NK-92 (cell line): ENCODE measurements around the gene MFN1.
"Not testable (repeated sequence)": the region's sequence is repeated elsewhere in the genome, so short reads cannot be mapped to it uniquely, and the experiment has no call there.

Experiments
- DNase-seq: peaks from one replicate; lab custom pipeline; 2025; ENCODE audit not compliant: unreplicated experiment; lab: John Stamatoyannopoulos, UW

MFN1 gene

GRCh38 chr3:179347345-179348194, at the start of gene MFN1:
MFN1 (plus strand) TSS chr3:179347709; CDS start chr3:179348852, 1,143 bp downstream.
- DNase-seq, result peak; percentile 36

DNA sequence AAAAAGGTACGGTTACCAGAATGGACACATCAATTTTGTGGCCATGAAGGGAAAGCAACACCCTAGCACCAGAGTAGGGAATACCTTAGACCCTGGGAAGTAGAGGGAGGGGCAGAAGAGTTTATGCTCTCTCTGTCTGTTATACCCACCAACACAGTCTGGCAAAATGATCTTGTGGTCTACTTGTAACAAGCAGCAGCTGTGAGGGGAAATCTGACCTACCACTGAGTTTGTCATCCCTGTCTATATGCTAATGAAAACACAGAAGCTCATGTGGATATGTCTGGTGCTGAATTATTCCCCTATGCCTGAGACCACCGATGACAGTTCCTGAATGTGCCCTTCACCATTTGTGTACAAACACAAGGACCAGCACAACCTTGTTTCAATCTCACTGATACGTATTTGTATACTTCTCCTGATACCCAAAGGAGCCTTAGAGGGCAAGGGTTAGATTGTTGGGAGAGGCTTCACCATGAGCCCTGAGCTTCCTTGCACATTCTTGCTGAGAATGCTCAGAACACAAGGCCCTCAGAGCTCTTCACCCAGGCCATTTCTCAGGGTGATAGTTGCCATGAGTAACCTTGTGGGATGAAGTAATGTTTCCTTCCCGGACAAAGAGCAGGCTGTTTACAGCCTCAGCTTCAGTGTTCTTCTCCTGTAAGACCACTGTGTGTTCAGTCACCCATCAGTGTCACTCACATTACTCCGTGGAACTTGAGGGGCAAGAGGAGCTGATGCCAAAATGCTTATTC, 49.4 kb upstream of the MFN1 start:
- DNase-seq, result no peak

DNA sequence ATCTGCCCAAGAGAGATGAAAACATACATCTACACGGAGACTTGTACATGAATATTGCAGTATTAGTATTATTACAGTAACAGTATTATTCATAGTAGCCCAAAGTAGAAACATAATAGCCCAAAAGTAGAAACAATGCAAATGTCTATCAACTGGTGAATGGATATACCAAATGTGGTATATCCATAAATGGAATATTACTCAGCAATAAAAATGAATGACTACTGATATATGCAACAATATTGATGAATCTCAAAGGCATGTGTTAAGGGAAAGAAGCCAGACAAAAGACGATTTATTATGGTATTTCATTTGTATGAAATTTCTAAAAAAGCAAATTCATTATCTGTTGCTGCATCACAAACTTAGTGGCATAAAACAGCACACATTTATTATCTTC, 48.2 kb upstream of the MFN1 start:
- DNase-seq, result no peak

- no peak for DNase-seq
These were observed 47.4 kb upstream of the MFN1 start for GRCh38 chr3:179299999-179300613.

GRCh38 chr3:179301645-179302044, 45.9 kb upstream of the MFN1 start:
- no peak for DNase-seq

DNA sequence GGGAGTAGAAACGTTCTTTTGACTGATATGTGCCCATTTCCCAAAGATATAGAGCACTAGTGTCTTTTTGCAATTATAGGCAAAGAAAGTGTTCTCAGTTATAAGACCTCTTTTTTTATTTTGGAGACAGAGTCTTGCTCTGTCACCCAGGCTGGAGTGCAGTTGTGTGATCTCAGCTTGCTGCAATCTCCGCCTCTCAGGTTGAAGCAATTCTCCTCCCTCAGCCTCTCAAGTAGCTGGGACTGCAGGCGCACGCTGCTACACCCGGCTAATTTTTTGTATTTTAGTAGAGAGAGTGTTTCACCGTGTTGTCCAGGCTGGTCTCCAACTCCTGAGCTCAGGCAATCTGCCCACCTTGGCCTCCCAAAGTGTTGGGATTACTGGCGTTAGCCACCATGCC, 45.4 kb upstream of the MFN1 start:
- DNase-seq, result no peak

GRCh38 chr3:179304605-179305004, 42.9 kb upstream of the MFN1 start:
- no peak for DNase-seq

DNA sequence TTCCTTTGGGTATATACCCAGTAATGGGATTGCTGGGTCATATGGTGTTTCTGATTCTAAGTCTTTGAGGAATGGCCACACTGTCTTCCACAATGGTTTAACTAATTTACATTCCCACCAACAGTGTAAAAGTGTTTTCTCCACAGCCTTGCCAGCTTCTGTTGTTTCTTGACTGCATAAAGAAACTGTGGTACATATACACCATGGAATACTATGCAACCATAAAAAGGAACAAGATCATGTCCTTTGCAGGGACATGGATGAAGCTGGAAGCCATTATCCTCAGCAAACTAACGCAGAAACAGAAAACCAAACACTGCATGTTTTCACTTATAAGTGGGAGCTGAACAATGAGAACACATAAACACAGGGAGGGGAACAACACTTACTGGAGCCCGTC, 40.1 kb upstream of the MFN1 start:
- DNase-seq, result not testable (repeated sequence)

GRCh38 chr3:179308001-179308400, 39.5 kb upstream of the MFN1 start:
- DNase-seq, result no peak

DNA sequence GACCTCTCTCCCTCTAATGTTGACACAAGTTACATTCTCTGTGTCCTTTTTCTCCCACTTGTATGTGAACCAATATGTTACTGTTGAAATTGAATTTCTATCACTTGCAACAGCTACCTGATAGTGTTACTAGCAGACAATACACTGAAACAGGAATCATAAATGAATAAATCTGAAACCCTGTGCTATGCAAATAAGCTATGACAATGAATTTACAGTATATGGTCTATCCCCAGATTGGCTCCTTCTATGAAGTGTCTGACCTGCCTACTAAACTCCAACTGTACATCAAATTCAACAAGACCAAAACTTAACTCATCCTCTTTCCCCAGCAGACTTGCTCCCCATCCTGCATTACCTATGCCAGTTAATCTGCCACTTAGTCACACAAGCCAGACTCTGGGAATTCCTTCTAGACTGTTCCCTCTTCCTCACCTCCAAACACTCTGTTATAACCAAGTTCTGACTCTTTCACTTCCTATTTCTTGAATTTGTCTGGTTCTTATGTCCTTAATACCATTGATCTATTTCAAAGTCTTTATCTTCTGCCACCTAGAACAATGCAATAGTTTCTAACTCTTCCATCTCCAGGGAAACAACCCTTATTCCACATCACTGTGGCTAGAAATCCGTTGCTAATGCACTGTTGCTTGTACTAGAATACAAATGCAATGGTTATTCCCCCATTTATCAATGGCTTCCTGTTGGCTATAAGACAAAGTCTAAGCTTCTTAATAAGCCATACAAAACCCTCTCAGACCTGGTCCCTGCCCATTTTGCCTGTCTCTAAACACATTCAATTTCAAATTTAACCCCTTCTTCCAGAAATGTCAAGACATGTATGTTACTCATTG, 38.1 kb upstream of the MFN1 start:
- DNase-seq, result no peak

- DNase-seq, result no peak
These were observed 28.6 kb upstream of the MFN1 start for GRCh38 chr3:179318876-179319275.

GRCh38 chr3:179321668-179322285, 25.7 kb upstream of the MFN1 start:
- no peak for DNase-seq

DNA sequence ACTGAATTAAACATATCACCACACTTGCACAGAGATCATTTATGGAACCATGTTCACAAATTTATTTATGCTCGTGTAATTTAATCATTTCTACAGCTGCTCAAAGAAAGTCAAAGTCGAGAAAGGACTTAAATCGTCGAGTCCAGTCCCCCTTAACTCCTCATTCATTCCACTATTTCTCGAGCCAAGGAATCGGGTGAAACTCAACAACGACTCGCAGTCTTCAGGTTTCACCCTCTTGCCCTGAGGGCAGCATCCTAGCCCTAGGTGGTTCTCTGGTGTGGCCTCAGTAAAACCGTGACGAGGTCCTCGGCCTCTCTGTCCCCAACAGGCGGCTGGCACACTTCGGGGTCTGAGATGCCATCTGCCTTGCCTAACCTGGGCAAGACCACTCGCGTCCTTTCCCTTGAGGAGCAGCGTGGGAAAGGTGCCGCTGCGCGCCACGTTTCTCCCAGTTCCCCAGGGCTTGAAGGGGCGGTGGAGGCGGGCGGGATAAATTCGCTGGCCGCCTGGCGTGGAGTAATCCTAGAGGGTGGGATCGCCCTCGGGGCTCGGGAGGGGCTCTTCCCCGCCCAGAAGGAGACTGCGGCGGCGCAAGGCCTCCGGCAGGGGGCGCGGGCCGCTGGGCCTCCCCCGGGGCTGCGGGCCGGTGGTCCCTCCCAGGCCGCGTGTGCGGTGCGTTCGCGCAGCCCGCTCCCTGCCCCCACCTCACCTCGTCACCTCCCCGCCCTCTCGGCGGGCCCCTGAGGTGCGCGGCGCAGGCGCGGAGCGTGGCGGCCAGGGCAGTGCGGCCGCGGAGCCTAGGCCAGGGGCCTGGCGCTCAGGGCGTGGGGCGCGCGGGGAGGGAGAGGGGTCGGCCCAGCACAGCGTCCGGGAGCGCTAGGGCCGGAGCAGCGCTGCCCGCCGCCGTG, 25.0 kb upstream of the MFN1 start, which contains the start of gene ZNF639:
ZNF639 (plus strand) TSS at position 746 of the 911 bp plus-strand sequence. CDS start 5,263 bp downstream, outside the sequence.
- DNase-seq, result no peak

DNA sequence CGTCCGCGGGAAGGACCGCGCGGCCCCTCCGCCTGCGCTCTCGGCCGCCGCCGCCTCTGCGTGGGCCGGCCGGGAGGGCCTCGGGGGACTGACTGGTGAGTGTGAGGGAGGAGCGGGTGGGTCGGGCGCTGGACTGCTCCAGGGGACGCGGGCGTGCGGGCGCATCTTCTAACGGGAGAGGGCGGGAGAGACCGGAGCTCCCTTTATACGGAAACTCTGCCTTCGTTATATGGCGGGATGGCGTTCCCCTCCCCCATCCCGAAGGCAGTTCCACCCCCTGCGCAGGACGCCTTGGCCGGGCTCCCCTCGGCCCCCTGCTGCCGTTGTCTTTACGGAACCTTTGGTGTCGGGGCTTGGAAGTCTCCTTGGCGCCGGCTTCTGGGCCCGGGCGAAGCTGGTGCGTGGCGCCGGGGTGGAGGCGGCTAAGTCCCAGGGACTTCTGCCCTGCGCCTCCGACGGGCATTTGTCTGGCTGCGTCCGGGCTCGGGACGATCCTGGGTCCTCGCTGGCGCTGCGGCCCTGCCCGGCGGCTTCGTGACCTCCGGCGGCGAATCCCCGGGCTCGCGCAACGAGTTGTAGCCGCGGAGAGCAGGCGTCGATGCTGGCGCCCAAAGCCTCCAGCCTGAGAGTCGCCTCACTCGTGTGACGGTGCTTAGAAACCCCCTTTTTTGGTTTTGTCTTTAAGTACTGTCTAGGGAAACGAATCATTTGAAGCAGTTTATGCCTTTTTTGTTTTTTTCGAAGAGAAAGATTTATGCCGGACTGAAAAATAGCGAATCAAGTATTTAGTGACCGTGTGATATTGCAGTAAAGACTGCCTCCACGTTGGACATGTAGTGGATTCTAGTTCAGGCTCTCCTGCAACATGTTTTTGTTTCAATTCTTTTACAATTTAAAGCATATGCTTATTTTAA, 24.1 kb upstream of the MFN1 start:
- DNase-seq, result no peak

DNA sequence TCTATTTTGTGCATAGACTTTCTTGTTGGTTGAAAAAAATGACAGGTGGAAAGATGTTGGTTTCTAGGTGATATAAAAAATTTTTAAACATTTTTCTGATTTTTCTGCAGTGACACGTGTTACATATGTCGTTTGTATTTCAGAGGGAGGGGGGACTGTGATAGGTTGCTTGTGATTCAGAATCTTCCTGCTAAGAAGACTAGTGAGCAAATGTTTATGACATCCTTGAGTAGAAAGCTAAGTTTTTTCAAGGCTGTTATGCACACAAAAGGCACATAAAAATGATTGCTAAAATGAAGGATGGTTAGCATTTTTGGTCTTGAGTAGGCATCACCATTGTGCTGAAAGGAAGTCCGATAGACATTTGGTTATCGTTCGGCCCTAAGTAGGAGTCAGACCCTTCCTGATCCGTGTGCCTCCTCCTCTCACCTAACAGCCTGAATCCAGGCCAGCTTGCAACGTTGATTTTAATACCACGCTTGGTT, 23.2 kb upstream of the MFN1 start:
- DNase-seq, result no peak

- DNase-seq, result no peak
These were observed 17.1 kb upstream of the MFN1 start for GRCh38 chr3:179330438-179330837.

DNA sequence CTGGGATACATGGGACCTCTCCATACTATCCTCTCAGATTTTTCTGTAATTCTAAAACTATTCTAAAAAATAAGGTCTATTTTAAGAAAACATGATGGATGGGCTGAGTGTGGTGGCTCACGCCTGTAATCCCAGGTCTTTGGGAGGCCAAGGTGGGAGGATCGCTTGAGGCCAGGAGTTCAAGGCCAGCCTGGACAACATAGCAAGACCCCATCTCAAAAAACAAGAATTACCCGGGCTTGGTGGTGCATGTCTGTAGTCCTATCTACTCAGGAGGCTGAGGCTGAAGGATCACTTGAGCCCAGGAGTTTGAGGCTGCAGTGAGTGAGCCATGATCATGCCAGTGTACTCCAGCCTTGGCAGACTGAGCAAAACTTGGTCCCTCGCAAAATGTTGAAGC, 15.3 kb upstream of the MFN1 start:
- DNase-seq, result no peak

- no peak for DNase-seq
These were observed 14.4 kb upstream of the MFN1 start for GRCh38 chr3:179333084-179333483.
